H1 (cell line): ENCODE results near the gene CALHM5. TPM values are rescaled to one million over a fixed set of nuclear protein-coding genes. Genes with fewer than 3 reads are reported as not detected.

Experiments used
- CBX8 ChIP-seq: fragments of 300-800, 300-1000 bp; sonication (generic); IDR thresholded peaks from 2 replicates; pipeline ENCODE4 v1.7.1; 2016; ENCODE audit warnings: low read depth, low read length, borderline replicate concordance
- CTCF ChIP-seq, 3 experiments: IDR thresholded peaks; 1 replicate in 2 of 3; 2 replicates in 1 of 3; pipeline versions ENCODE4 v1.5.1 to v1.6.1; 2011; ENCODE audit warnings: low read length in 3 of 3, mild to moderate bottlenecking in 3 of 3, inconsistent platforms in 2 of 3, low read depth in 1 of 3, moderate library complexity in 1 of 3; ENCODE audit not compliant: insufficient read depth in 1 of 3; ENCODE audit errors: control extremely low read depth in 1 of 3
- EGR1 ChIP-seq: IDR thresholded peaks from 2 replicates; pipeline ENCODE4 v1.6.1; 2011; ENCODE audit warnings: low read depth, low read length, borderline replicate concordance
- PHF8 ChIP-seq: fragments of 200-600 bp; sonication (generic); conservative IDR thresholded peaks from 2 replicates; pipeline ENCODE4 v1.7.1; 2012; ENCODE audit warnings: low read depth, mild to moderate bottlenecking, inconsistent platforms, low read length, moderate library complexity
- SRF ChIP-seq: IDR thresholded peaks from 2 replicates; pipeline ENCODE4 v1.6.1; 2011; ENCODE audit warnings: mild to moderate bottlenecking, low read depth, low read length, moderate library complexity
- polyA plus RNA-seq, 7 experiments: library from polyadenylated mRNA; depleted of rRNA in 3 of 7; stranded (reverse) in 5 of 7; unstranded in 2 of 7; fragments of >200 nt in 5 of 7; fragments of 200-250 nt in 2 of 7; gene quantifications; 1 replicate in 5 of 7; 2 replicates in 1 of 7; 4 replicates in 1 of 7; pipeline versions ENCODE4 v1.2.1 to v1.2.3, GENCODE V29; 2011 to 2013; ENCODE audit warnings: missing spikeins in 2 of 7, mixed read lengths in 2 of 7
- total RNA-seq: library from RNA; stranded (reverse); fragmentation: NEBNext Ultra II Directional; extraction: Animal tissue kit (Norgen Biotek cat#: 25700); gene quantifications from 2 replicates; pipeline ENCODE4 v1.2.1, GENCODE V29; 2021
- TF ChIP-seq, protein P1 (sequence below): fragments of 300-600 bp; sonication (generic); IDR thresholded peaks from 2 replicates; pipeline ENCODE4 v1.7.1; 2012; ENCODE audit warnings: low read length, moderate library complexity, mild to moderate bottlenecking, inconsistent platforms; ENCODE audit not compliant: insufficient replicate concordance
- TF ChIP-seq, protein P2 (sequence below): IDR thresholded peaks from 2 replicates; pipeline ENCODE4 v1.6.1; 2012; ENCODE audit warnings: low read length, inconsistent platforms

CALHM5 gene
- total and polyA plus RNA-seq, 2 of the 8 experiments (the other 6 are each of a cell fraction or from before 2014, with no cell fraction given) = 0.05 to 0.09 TPM

GRCh38 chr6:116522896-116523295, 11.5 kb downstream of the CALHM5 start (continued):
- TF ChIP-seq, protein P1, sequence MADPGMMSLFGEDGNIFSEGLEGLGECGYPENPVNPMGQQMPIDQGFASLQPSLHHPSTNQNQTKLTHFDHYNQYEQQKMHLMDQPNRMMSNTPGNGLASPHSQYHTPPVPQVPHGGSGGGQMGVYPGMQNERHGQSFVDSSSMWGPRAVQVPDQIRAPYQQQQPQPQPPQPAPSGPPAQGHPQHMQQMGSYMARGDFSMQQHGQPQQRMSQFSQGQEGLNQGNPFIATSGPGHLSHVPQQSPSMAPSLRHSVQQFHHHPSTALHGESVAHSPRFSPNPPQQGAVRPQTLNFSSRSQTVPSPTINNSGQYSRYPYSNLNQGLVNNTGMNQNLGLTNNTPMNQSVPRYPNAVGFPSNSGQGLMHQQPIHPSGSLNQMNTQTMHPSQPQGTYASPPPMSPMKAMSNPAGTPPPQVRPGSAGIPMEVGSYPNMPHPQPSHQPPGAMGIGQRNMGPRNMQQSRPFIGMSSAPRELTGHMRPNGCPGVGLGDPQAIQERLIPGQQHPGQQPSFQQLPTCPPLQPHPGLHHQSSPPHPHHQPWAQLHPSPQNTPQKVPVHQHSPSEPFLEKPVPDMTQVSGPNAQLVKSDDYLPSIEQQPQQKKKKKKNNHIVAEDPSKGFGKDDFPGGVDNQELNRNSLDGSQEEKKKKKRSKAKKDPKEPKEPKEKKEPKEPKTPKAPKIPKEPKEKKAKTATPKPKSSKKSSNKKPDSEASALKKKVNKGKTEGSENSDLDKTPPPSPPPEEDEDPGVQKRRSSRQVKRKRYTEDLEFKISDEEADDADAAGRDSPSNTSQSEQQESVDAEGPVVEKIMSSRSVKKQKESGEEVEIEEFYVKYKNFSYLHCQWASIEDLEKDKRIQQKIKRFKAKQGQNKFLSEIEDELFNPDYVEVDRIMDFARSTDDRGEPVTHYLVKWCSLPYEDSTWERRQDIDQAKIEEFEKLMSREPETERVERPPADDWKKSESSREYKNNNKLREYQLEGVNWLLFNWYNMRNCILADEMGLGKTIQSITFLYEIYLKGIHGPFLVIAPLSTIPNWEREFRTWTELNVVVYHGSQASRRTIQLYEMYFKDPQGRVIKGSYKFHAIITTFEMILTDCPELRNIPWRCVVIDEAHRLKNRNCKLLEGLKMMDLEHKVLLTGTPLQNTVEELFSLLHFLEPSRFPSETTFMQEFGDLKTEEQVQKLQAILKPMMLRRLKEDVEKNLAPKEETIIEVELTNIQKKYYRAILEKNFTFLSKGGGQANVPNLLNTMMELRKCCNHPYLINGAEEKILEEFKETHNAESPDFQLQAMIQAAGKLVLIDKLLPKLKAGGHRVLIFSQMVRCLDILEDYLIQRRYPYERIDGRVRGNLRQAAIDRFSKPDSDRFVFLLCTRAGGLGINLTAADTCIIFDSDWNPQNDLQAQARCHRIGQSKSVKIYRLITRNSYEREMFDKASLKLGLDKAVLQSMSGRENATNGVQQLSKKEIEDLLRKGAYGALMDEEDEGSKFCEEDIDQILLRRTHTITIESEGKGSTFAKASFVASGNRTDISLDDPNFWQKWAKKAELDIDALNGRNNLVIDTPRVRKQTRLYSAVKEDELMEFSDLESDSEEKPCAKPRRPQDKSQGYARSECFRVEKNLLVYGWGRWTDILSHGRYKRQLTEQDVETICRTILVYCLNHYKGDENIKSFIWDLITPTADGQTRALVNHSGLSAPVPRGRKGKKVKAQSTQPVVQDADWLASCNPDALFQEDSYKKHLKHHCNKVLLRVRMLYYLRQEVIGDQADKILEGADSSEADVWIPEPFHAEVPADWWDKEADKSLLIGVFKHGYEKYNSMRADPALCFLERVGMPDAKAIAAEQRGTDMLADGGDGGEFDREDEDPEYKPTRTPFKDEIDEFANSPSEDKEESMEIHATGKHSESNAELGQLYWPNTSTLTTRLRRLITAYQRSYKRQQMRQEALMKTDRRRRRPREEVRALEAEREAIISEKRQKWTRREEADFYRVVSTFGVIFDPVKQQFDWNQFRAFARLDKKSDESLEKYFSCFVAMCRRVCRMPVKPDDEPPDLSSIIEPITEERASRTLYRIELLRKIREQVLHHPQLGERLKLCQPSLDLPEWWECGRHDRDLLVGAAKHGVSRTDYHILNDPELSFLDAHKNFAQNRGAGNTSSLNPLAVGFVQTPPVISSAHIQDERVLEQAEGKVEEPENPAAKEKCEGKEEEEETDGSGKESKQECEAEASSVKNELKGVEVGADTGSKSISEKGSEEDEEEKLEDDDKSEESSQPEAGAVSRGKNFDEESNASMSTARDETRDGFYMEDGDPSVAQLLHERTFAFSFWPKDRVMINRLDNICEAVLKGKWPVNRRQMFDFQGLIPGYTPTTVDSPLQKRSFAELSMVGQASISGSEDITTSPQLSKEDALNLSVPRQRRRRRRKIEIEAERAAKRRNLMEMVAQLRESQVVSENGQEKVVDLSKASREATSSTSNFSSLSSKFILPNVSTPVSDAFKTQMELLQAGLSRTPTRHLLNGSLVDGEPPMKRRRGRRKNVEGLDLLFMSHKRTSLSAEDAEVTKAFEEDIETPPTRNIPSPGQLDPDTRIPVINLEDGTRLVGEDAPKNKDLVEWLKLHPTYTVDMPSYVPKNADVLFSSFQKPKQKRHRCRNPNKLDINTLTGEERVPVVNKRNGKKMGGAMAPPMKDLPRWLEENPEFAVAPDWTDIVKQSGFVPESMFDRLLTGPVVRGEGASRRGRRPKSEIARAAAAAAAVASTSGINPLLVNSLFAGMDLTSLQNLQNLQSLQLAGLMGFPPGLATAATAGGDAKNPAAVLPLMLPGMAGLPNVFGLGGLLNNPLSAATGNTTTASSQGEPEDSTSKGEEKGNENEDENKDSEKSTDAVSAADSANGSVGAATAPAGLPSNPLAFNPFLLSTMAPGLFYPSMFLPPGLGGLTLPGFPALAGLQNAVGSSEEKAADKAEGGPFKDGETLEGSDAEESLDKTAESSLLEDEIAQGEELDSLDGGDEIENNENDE = no peak
- TF ChIP-seq, protein P2, sequence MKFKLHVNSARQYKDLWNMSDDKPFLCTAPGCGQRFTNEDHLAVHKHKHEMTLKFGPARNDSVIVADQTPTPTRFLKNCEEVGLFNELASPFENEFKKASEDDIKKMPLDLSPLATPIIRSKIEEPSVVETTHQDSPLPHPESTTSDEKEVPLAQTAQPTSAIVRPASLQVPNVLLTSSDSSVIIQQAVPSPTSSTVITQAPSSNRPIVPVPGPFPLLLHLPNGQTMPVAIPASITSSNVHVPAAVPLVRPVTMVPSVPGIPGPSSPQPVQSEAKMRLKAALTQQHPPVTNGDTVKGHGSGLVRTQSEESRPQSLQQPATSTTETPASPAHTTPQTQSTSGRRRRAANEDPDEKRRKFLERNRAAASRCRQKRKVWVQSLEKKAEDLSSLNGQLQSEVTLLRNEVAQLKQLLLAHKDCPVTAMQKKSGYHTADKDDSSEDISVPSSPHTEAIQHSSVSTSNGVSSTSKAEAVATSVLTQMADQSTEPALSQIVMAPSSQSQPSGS = no peak
- TF ChIP-seq CBX8 (no peak), CTCF (IDR thresholded peaks at IDR 0.05; ENCODE audit: control extremely low read depth in 1 of 3, insufficient read depth in 1 of 3, low read depth in 1 of 3, low read length in 3 of 3) (no peak), PHF8 (no peak), EGR1 (no peak), SRF (no peak)
